ENCODE results near the gene ACSL4.
"Not testable (repeated sequence)": the region's sequence is repeated elsewhere in the genome, so short reads cannot be mapped to it uniquely, and the experiment has no call there.

The ACSL4 gene

DNA sequence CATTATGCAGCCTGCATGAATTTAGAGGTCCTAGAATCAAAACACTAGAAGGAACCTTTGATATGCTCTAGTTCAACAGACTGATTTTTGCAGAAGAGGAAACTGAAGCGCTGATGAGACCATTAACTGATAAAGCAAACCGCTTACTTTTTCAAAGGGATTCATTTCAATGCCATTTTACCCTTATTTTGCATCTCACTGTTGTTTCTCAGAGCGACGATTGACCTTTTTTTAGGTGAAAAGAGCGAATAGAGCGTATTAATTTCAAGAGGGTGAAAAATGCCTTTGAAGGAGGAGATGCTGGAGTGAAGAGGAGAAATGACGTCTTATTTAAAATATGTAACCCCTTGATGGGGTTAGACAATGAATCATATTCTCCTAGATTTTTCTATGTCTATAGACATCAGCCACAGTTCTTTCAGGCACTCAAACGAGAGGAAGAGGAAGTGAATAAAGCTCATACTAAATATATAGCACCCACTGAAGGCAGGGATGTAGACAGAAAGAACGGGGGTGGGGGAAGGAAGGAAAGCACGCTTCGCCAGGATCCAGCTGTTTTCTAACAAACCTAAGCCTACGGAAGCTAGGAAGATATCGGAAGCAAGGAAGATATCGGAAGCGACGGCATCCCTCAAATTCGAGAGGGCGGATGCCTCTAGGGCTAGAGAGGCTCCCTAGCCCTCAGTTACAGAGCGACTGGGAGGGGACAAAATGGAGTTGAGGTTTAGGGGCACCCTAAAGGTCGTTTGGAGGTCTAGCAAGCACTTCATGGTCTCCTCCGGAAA is 848 bp downstream of the ACSL4 start:
- DNase-seq (ENCODE audit: low read depth in 2 of 2), result no peak

DNA sequence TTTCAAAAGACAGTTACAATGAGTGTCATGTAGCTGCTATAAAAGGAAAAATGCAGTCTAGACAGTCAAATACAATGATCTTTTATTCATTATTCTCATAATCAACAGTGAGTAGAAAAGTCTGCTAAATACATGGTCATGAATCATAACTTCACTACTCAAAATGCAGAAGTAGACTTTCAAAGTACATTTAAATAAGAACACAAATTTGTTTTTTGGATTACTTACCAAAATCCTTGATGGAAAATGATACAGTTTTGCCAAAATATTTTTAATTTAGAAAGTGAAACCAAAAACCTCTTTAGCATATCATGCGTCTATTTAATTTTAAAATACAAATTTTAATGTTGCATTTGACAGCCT is 4.9 kb downstream of the ACSL4 start:
- no peak for DNase-seq (ENCODE audit: low read depth in 2 of 2)

DNA sequence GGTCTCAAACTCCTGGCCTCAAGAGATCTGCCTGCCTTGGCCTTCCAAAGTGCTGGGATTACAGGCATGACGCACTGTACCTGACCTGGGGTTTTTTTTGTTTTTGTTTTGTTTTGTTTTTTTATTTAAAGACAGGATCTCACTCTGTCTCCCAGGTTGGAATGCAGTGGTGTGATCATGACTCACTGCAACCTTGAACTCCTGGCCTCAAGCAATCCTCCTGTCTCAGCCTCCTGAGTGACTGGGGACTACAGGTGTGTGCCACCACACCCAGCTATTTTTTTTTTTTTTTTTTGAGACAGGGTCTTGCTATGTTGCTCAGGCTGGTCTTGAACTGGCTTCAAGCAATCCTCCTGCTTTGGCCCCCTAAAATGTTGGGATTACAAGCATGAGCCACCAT is 8.1 kb downstream of the ACSL4 start:
- DNase-seq (ENCODE audit: low read depth in 2 of 2), result not testable (repeated sequence)

- no peak for DNase-seq (ENCODE audit: low read depth in 2 of 2)
Observed at GRCh38 chrX:109720947-109721346, 12.1 kb downstream of the ACSL4 start.

GRCh38 chrX:109719264-109719663 is 13.8 kb downstream of the ACSL4 start:
- no peak for DNase-seq (ENCODE audit: low read depth in 2 of 2)

- DNase-seq (ENCODE audit: low read depth in 2 of 2), result no peak
Observed at GRCh38 chrX:109716431-109717028, 16.5 kb downstream of the ACSL4 start.

DNA sequence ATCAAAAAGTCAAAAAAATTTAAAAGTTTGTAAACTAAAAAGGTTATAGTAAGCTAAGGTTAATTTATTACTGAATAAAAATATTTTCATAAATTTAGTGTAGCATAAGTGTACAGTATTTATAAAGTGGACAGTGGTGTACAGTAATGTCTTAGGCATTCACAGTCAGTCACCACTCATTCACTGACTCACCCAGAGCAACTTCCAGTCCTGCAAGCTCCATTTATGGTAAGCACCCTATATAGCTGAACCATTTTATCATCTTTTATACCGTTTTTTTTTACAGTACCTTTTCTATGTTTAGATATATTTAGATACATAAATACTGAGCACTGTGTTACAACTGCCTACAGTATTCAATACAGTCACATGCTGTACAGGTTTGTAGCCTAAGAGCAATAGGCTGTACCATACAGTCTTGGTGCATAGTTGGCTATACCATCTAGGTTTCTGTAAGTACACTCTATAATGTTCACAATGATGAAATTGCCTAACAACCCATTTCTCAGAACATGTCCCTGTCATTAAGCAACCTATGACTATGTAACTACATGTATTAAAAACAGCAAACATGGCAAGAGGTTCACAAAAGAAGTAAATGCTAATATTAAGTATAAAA is 18.6 kb downstream of the ACSL4 start:
- no peak for DNase-seq (ENCODE audit: low read depth in 2 of 2)

DNA sequence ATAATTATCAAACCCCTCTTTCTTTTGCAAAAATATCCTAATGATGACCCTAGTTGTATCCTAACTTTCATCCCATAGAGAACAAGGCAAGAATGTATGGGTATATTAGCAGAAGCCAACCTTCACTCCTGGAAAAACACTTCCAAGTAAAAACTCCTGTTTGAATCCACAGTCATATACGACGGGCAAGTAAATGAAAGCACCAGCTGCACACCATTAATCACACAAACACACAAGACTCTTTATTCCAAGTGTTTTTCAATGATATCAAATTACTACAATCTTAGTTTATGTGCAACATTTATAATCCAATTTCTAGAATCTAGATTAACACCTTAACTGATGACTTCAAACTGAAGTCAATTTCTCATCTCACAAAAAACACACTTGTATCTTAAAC is 22.9 kb downstream of the ACSL4 start:
- DNase-seq (ENCODE audit: low read depth in 2 of 2), result no peak

- no peak for DNase-seq (ENCODE audit: low read depth in 2 of 2)
Observed at GRCh38 chrX:109709129-109709631, 23.9 kb downstream of the ACSL4 start.

- DNase-seq (ENCODE audit: low read depth in 2 of 2), result no peak
Observed at GRCh38 chrX:109707720-109708119, 25.3 kb downstream of the ACSL4 start.

- DNase-seq (ENCODE audit: low read depth in 2 of 2), result no peak
Observed at GRCh38 chrX:109707319-109707718, 25.7 kb downstream of the ACSL4 start.

- DNase-seq (ENCODE audit: low read depth in 2 of 2), result no peak
Observed at GRCh38 chrX:109704563-109704962, 28.5 kb downstream of the ACSL4 start.

GRCh38 chrX:109697855-109698254 is 35.2 kb downstream of the ACSL4 start:
- no peak for DNase-seq (ENCODE audit: low read depth in 2 of 2)

GRCh38 chrX:109696146-109696740 is 36.8 kb downstream of the ACSL4 start:
- DNase-seq (ENCODE audit: low read depth in 2 of 2), result no peak

GRCh38 chrX:109695637-109696036 is 37.4 kb downstream of the ACSL4 start:
- DNase-seq (ENCODE audit: low read depth in 2 of 2), result no peak

DNA sequence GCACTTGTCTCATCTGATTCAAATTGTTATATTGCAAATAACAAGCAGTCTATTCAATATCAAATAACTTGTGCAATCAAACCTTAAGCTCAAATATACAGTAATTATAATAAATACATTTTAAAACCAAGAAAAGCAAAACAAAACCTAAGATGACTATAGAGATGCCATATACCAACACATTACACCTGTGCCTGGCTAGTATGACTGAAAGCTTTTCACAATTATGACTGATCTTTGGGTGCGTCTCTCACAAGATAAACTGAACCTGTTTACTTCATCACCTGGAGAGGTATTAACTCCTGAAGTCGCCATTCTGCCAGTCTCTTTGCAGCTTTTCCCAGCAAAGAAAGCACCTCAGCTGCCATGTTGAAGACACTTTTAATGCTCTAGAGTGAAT is 41.3 kb downstream of the ACSL4 start:
- no peak for DNase-seq (ENCODE audit: low read depth in 2 of 2)

DNA sequence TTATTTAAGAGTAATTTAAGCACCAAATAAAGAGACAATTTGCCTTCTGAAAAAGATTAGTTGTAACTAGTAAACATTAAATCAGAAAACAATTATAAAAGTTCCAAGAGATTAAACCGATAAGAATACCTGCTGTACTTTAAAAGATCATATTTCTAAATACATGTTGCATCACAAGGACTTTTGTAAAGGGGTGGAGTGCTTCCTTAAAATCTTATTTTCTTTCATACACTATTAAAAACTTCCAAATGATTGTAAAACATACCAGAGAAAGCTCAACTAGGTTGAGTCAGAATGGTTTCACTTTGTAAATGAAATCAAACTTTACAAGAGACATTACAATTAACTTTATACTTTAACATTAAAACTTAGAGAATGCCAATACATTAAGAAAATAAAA is 41.8 kb downstream of the ACSL4 start:
- no peak for DNase-seq (ENCODE audit: low read depth in 2 of 2)

DNA sequence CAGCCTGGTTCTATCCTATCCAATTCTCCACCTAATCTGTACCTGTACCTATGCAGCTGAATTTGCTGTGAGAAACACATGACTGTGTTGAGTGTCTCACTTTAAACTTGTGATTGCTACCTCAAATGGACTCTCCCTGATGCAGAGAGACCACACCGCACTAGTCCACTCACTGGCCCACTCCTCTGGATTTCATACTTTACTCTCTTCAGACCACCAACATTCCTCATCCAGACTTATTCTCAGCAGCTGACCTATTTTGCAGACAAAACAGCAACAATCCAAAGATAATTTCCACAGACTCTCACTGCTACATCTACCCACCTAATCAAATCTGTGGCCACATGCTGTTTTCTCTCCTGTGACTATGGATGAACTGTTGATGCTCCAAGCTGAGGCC is 45.2 kb downstream of the ACSL4 start:
- no peak for DNase-seq (ENCODE audit: low read depth in 2 of 2)

- DNase-seq (ENCODE audit: low read depth in 2 of 2), result no peak
Observed at GRCh38 chrX:109685656-109686078, 47.4 kb downstream of the ACSL4 start.

GRCh38 chrX:109684136-109684535 is 48.9 kb downstream of the ACSL4 start:
- no peak for DNase-seq (ENCODE audit: low read depth in 2 of 2)

GRCh38 chrX:109681475-109682081 is 51.5 kb downstream of the ACSL4 start:
- DNase-seq (ENCODE audit: low read depth in 2 of 2), result no peak

DNA sequence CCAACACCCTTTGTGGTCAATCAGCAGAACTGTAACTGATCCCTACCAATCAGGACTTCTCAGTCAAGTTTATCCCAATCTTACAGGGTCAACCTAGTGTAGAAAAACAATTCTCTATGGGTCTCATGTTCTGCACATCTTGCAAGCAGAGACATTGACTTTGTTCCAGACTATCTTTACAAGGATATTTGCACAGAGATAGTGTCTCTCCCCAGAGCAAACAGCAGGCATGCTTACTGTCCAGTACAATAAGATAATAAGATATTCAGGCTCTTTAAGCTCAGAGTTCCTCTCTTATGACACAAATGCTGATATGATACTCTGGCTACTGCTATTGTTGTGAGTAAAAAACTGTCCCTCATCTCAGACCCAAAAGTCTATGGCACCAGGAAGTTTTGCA is 53.2 kb downstream of the ACSL4 start:
- no peak for DNase-seq (ENCODE audit: low read depth in 2 of 2)

All from stimulated activated CD8-positive, alpha-beta memory T cell treated with anti-CD3 and anti-CD28 coated beads, Interleukin-15, amount 100 ng/mL, for 48 hours (primary cell).